ENCODE data around the gene GPRC5C.

Gene GPRC5C, protein sequence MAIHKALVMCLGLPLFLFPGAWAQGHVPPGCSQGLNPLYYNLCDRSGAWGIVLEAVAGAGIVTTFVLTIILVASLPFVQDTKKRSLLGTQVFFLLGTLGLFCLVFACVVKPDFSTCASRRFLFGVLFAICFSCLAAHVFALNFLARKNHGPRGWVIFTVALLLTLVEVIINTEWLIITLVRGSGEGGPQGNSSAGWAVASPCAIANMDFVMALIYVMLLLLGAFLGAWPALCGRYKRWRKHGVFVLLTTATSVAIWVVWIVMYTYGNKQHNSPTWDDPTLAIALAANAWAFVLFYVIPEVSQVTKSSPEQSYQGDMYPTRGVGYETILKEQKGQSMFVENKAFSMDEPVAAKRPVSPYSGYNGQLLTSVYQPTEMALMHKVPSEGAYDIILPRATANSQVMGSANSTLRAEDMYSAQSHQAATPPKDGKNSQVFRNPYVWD

GRCh38 chr17:74431568-74432423 is at the start of gene GPRC5C:
GPRC5C (plus strand) TSS chr17:74432088; CDS start chr17:74439777, 7,689 bp downstream.
- DNase-seq (ENCODE audit: low read depth), result no peak

DNA sequence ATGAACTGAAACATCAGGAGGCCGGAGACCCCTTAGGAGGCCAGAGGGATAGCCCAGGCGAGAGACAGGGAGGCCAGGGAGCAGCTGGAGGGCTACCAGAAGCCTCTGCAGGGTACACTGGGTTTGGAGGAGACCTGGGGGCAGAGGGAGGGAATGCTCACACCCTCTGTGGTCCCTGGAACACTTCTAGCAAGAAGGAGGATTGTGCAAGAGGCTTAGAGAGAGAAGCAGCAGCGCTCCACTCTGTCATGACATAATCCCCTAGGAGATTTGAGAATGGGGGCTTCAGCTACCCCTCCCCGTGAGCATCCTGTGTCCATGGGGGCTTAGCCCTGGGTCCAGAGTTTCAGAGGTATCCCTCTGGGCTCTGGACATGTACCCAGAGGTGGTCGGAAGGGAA is 48.7 kb upstream of the GPRC5C start:
- DNase-seq (ENCODE audit: low read depth), result no peak

DNA sequence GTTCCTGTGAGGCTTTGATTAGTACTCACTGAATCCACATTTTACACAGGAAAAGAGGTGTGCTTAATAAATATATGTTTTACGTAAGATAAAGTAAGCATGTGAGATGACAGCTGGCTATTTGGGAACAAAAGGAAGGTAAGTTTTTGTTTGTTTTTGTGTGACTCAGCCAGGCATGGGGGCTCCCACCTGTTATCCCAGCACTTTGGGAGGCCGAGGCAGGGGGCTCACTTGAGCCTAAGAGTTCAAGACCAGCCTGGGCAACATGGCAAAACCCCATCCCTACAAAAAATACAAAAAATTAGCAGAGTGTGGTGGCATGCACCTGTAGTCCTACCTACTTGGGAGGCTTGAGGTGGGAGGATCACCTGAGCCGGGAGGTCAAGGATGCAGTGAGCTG is 46.7 kb upstream of the GPRC5C start:
- no peak for DNase-seq (ENCODE audit: low read depth)

DNA sequence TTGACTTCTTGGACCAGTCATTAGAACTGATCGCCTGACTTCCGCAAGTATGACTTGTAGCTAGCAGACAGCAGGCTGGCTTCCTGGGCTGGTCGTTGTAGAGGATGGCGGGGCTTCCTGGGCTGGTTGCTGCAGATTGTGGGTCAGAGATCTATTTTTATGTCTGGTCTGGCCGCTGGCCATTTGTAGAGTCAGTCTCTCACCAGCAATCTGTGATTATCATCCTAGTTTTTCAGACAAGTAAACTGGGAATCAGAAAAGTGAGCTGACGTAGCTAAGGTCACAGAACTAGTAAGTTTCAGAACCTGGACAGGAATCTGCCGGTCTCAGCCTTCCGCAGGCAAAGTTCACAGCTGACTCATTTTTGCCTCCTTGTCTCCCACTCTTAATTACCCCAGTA is 45.5 kb upstream of the GPRC5C start:
- DNase-seq (ENCODE audit: low read depth), result no peak

DNA sequence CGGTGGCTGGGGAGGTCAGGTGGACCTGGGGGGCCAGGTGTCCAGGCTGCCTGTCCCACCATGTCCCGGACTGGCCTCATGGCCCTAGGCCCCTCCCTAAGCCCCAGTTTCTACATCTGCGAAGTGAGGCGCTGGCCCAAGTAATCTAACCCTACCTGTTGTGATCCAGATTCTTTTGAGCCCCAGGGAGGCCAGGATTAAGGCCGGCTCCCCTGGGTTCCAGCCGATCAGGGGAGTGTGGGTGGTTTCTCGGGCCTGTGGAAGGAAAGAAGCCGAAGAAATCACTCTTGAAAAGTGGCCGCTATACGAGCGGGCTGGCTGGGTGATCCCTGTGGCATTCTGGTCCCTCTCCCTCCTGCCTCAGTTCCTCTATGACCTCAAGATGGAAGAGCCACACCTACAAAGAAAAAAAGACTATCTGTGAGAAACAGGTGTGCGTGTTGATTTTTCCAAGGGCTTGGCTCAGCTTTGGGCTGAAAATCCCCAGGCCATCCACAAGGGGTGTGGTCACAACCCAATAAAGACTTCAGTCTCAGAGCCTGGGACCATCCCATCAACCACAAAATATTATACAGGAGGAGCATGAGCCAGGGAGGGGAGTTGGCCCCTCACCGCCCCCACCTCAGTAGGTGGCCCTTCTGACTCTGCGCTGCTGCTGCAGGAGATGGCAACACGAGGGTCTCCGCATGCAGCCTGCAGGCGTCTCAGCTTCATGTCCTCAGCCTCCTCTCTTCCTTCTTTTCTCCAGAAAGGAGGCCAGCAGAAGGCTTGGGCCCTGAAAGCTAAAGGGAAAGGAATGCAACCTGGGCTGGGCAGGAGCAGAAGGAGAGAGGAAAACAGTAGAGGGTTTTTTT is 44.3 kb upstream of the GPRC5C start:
- DNase-seq (ENCODE audit: low read depth), result no peak

DNA sequence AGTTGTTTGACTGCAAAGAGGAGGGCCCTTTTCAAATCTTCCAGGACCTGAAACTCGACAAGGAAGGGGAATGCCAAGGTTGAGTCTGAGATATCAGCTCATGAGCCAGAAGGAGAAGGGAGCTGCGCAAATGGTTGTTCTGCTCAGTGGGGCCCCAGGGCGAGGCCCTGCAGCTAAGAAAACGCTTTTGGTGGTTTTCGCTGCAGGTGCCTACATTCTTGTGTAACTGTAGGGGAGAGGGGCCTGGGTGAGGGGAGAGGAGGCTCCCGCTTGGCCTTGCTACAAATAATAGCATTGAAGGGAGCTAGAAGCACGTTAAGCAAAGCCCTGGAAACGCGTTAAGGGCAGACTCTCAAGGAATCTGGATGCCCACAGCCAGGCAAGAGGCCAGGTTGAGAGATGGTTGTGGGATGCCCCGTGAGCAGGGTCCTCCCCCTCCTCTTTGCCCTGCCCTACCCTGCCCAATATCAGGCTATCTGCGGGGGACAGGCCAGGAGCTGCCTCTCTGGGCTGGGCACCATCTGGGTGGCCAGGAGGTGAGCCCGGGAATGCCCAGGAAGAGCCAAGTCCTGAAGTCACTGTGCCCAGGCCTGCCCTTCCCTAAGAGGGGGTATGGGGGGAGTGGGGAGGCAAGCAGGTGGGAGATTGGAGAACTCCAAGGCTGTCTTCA is 42.7 kb upstream of the GPRC5C start:
- DNase-seq (ENCODE audit: low read depth), result no peak

DNA sequence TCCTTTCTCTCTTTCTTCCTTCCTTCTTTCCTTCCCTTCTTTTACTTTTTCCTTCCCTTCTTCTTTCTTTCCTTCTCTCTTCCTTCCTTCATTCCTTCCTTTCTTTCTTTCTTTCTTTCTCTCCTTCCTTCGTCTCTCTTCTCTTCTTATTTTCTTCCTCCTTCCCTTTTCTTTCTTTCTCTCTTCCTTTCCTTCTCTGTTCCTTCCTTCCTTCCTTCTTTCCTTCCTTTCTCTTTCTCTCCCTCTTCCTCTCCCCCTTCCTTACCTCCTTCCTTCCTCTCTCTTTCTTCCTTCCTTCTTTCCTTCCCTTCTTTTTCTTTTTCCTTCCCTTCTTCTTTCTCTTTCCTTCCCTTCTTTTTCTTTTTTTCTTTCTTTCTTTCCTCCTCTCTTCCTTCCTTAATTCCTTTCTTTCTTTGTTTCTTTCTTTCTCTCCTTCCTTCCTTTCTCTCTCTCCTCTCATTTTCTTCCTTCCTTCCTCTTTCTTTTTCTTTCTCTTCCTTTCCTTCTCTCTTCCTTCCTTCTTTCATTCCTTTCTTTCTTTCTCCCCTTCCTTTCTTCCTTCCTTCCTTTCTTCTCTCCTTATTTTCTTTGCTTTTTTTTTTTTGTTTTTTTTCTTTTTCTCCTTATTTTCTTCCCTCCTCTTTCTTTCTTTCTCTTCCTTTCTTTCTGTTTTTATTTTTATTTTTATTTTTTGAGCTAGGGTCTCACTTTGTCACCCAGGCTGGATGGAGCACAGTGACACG is 41.8 kb upstream of the GPRC5C start:
- no peak for DNase-seq (ENCODE audit: low read depth)

- DNase-seq (ENCODE audit: low read depth), result no peak
Measured at GRCh38 chr17:74390680-74391653, 40.9 kb upstream of the GPRC5C start.

DNA sequence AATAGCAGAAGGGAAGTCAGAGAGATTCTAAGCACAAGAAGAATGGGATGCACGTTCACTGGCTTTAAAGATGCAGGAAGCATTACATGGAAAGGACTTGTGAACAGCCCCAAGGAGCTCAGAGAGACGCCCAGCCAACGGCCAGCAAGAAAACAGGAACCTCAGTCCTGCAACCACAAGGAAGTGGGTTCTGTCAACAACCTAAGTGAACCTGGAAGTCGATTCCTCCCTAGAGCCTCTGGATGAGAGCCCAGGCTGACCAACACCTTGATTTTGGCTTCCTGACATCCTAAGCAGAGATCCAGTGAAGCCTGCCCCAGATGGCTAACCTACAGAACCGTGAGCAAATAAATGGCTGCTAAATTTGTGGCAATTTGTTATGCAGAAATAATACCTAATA is 40.1 kb upstream of the GPRC5C start:
- no peak for DNase-seq (ENCODE audit: low read depth)

DNA sequence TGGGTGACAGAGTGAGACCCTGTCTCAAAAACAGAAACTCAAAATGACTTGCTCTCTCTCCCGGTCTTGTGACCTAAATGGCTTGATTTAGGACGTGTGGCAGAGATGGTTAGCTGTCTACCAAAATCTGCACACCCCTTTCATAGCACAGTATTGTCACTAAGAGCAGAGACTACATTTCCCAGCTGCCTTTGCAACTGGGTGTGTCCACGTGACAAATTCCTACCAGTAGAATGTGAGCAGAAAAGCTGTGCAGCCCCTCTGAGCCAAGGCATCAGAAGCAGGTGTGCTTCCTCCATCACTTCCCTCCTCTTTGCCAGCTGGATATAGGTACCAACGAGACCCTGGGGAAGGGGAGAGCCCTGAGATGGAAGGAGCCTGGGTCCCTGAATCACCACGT is 39.0 kb upstream of the GPRC5C start:
- no peak for DNase-seq (ENCODE audit: low read depth)

DNA sequence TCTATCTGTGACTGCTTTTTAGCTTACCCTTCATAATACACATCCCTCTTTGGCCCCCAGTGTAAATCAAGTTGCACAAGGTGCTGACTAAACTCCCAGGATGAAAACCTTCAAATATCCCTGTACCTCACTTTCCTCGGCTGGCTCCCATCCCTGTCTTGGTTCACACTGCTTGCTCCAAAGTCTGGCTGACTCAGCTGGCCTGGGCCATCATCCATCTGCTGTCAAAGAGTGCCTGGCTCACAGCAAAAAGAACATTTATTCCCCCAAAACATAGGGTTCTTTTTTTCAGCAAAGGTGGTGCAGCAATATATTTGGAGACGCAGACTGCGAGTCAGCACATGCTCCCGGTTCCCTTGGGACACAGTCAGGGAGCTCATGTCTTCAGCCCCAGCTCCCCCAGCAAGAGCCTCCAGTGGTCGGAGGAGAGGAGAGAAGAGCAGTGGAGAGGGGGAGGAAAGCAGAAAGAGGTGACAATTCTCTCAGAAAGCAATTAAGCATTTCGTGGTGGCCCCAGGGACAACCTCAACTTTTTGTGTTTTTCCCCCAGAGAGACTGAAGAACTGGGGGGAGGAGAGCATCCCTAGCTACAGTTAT is 38.4 kb upstream of the GPRC5C start:
- no peak for DNase-seq (ENCODE audit: low read depth)

GRCh38 chr17:74394275-74394950 is 37.5 kb upstream of the GPRC5C start:
- no peak for DNase-seq (ENCODE audit: low read depth)

DNA sequence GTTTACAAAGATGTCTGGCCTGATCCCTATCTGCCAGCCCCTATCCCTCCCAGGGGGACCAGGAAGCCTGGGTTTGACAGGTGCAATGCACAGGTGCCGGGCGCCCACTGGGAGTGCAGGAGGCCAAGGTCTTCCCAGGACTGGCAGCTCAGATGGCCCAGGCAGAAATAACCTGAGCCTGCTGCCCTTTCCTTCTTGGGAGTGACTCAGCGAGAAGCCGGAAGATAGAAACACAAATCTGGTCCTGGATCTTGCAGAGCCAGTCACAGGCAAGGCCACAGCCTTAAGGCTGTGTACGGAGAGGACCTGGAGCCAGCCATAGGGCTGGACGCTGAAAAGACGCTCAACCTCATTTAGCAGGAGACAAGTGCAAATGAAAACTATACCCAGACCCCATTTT is 36.9 kb upstream of the GPRC5C start:
- DNase-seq (ENCODE audit: low read depth), result no peak

DNA sequence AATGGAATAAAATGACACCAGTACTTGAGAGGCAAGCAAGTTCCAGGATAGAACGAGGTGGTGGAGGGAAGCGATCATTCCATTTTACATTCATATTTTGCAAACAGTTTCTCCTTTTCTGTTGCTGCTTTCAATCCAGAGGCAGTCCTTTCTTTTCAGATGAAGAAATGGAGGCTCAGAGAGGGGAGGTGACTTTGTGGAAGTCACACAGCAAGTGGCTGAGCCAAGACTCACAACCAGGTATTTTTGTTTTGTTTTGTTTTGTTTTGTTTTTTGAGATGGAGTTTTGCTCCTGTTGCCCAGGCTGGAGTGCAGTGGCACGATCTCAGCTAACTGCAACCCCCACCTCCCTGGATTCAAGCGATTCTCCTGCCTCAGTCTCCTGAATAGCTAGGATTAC is 35.3 kb upstream of the GPRC5C start:
- DNase-seq (ENCODE audit: low read depth), result no peak

DNA sequence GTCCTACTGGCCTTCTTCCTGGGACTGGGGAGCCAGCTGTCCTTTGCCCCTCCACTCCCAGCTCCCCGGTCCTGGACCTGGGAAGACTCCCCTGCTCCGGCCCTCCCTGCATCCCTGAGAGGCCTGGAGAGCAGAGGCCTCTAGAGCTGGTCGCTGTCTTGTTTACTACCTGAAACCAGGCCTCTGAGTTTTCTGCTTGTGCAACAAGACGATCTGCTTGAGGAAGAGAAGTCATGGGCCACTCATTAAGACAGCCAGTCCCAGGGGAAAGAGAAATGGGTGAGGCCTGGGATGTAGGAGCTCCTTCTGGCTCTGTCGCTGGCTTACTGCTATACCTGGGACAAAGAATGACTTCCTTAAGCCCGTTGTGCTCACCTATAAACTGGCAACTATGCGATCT is 29.8 kb upstream of the GPRC5C start:
- no peak for DNase-seq (ENCODE audit: low read depth)

DNA sequence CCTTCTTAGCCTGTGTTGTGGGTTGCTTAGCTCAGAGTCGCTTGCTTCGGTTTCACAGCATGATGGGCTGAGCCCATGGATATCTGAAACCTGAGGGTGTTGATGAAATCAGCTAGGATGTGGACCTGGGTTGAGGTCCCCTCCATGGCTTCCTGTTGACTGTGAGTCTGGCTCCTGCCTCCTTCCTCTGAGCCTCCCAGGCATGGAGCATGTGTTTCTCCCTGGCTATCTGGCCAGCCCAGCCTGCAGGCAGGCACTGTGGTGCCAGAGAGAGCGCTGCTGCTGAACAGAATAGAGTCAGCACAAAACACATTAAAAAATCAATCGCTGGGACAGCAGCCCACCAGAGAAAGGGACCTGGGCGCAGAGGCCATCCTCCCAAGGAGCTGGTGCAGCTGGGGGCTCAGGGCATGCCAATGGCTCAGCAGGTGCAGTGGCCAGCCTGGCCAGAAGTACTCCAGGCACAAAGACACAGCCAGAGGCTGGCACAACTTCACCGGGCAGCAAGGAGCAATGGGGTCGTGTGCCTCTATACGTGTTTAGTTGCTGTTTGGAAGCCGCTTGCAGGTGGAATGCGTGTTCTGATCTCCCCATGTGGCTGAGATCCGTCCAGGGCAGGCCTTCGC is 28.3 kb upstream of the GPRC5C start:
- DNase-seq (ENCODE audit: low read depth), result no peak

DNA sequence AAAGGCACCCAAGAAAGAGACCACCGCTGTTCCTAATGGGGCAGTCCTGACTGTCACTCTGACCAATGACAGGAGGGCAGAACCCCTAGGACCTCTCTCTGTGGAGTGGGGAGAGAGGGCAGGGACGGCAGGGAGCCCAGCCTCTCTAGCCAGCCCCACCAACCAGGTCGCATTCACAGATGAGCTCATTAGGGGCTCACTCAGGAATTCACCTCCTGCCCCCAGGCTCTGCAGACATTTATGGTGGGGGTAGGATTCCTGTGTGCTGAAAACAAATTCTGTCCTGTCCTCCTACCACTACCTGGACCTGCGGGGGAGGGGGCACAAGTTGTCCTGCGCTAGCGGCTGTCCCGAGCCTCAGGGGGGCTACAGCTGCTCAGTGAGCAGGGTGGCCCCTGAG is 27.7 kb upstream of the GPRC5C start:
- DNase-seq (ENCODE audit: low read depth), result no peak

DNA sequence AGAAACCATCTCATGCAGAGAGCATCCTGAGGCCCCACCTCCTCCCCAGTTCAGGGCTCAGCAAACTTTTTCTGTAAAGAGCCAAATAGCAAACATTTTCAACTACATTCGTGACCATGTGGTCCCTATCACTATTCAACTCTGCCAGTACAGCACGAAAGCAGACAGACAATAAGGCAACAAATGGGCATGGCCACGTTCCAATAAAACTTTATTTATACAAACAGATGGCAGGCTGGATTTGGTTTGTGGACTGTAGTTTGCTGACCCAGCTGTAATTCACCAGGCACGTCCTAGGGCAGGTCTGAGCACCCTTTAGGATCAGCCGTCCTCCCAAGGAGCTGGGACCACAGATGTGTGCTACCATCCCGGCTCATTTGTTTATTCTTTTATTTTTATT is 27.1 kb upstream of the GPRC5C start:
- no peak for DNase-seq (ENCODE audit: low read depth)

Measured in GM04503 (cell line).